Stimulated activated CD4-positive, alpha-beta T cell treated with anti-CD3 and anti-CD28 coated beads, Interleukin-2, amount 100 ng/mL, for 24 hours (primary cell): Measurements from ENCODE around the gene RAB6A.
"Not testable (repeated sequence)": the region's sequence is repeated elsewhere in the genome, so short reads cannot be mapped to it uniquely, and the experiment has no call there.

Source experiments
- DNase-seq, 2 donors: peaks; one replicate each; pipeline ENCODE4 v3.0.0-alpha.2; 2020

RAB6A gene

DNA sequence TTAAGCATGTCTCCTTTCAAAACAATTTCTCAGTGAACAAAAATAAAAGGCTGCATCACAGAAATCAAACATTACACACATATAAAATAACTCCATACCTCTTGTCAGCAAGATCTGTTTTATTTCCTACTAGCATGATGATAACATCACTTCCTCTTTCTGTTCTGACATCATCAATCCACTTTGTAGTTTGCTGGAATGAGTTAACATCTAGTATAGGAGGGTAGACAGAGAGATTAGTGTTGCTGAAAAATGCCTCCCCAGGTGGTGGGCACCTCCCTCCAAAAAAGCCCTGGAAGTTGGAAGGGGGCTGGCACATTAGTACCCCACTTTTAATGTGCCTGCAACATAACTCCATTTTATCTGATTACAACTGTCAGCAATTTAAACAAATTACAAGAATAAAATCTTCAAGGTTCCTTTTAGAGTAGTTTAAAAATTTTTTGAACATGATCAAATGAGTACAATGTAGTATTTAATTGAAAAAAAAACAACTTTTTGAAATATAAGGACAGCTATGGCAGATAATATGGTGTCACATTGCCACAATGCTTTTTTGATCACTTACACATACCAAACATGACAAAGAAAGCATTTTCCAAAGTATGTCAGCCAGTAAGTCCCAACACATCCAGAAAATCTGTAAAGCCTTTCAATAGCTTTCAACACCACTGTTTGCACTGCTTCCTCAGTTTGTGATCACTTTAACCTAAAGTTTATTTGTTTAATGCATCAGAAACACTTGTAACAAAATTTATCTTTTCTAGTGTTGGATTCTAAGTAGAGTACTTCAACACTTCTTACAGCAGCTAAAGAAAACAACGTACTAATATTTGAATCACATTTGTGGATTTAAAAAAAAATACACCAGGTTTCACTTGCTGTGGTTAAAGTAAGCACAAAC, 44.5 kb downstream of the RAB6A start:
- DNase-seq, result no peak

- DNase-seq, result no peak
Observed at GRCh38 chr11:73715541-73715940, 45.3 kb downstream of the RAB6A start.

GRCh38 chr11:73710964-73711363, 49.9 kb downstream of the RAB6A start:
- no peak for DNase-seq

GRCh38 chr11:73705053-73705452, 55.8 kb downstream of the RAB6A start:
- DNase-seq, result no peak

- no peak for DNase-seq
Observed at GRCh38 chr11:73693899-73694525, 66.9 kb downstream of the RAB6A start.

DNA sequence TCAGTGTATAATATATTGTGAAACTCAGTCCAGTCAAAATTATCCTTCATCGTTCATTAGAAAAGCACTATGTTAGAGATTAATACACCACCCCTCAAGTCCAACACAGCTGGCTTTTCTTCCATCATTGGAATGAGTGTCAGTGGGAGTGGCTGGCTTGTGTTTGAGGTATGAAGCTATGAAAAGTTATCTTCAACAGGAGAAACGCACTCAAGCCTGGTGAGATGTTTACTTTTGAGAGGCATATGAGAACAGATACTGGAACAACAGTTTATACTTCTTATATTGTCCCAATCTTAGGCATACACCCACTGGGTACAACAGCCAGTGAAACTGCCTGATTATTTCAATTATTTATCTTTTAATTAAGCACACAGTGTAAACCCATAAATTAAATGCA, 80.2 kb downstream of the RAB6A start:
- no peak for DNase-seq

DNA sequence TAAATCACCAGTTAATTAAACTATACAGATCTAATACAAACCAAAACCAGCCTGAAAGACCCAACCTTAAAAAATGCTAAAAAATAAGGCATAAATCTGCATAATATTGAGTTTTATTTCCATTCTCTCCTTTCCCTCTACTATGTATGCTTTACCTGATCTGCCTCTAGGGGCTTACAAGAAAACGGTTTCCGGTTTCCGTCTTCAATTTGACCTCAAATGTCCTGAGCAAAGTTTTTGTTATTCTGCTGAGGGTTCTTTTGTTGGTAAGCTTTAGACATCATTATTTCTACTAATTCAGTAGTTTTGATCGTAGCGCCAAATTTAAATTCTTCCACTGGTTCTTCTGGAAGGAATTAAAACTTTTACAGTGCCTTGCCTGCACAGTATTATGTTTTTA, 84.3 kb downstream of the RAB6A start:
- DNase-seq, result not testable (repeated sequence)

DNA sequence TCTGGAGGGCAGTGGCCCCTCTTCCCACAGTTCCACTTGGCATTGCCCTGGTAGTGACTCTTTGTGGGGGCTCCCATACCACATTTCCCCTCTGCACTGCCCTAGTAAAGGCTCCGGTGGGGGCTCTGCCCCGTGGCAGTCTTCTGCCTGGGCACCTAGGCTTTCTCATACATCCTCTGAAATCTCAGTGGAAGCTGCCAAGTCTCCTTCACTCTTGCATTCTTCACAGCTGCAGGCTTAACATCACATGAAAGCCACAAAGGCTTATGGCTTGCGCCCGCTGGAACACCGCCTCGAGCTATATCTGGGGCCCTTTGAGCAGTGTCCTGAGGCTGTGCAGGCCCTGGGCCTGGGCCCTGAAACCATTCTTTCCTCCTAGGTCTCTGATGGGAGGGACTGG, 89.2 kb downstream of the RAB6A start:
- DNase-seq, result no peak

DNA sequence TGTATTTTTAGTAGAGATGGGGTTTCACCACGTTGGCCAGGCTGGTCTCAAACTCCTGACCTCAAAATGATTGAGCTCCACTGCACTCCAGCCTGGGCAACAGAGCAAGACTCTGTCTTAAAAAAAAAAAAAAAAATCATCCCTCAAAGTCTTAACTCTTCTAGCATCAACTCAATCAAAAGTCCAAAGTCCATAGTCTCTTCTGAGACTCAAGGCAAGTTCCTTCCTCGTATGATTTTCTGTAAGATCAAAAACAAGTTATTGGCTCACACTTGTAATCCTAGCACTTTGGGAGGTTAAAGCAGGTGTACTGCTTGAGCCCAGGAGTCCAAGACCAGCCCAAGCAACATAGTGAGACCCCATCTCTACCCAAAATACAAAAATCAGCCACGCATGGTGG, 90.1 kb downstream of the RAB6A start:
- no peak for DNase-seq

DNA sequence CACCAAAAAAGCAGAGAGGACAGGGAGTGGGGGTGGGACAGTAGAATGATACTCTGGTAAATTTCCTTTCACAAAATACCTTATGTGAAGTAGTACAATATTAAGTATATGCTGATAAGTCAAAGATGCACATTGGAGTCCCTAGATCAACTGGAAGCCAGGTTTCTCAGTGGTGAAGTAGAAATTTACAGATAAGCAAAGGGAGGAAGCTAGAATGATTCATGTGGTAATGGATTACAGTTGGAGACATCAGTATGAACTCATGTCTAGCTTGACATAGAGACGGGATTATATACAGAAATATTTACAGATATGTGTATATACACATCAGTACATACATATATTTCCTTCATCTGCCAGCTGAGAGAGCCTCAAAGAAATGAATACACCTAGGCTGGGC, 93.0 kb downstream of the RAB6A start:
- DNase-seq, result no peak

DNA sequence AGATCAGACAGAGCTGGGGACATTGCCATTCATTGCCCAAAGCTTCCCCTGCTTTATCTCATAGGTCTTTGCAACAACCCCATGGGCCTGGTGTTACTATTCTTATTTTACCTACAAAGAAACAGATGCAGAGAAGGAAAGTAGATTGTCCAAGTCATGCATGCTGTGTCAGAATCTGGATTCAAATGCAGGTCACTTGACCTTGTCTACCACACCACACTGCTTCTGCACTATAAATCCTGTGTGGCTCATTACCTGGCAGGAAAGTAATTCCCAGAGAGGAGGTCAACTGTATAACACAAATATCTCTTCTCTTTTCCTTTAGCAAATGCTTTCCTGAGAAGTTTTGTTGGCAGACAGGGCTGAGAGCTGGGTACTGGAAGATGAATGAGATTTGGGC, 96.0 kb downstream of the RAB6A start:
- DNase-seq, result no peak

- DNase-seq, result no peak
Observed at GRCh38 chr11:73663604-73664495, 97.0 kb downstream of the RAB6A start.

- no peak for DNase-seq
Observed at GRCh38 chr11:73662445-73663157, 98.3 kb downstream of the RAB6A start.

DNA sequence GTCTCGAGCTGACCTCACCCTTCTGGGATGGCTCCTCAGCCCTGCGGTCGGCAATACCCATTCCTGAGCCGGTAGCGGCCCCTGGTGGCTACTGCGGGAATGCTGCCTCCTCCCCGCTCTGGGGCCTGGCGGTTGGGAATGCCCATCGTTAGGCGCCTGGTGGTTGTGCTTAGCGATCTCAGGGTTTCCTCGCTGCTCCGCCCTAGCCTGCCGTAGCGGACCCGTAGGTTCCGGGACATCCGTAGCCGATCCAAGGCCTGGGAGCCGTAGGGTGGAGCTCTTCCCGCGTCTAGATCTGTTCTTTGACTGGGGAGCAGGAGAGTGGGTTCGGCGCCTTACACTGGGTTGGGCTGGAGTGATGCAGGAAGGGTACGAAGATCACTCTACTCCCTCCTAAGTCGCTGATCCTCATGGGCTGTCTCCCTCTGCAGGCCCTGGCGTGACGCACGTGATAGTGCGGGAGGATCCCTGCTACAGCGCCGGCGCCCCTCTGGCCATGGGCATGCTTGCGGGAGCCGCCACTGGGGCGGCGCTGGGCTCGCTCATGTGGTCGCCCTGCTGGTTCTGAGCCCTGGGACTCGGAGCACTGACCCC, 99.7 kb downstream of the RAB6A start:
- DNase-seq, result peak; percentile 91 to 93

GRCh38 chr11:73660497-73661034, 100.3 kb downstream of the RAB6A start:
- DNase-seq, result no peak

GRCh38 chr11:73659961-73660360, 100.9 kb downstream of the RAB6A start:
- DNase-seq, result no peak

DNA sequence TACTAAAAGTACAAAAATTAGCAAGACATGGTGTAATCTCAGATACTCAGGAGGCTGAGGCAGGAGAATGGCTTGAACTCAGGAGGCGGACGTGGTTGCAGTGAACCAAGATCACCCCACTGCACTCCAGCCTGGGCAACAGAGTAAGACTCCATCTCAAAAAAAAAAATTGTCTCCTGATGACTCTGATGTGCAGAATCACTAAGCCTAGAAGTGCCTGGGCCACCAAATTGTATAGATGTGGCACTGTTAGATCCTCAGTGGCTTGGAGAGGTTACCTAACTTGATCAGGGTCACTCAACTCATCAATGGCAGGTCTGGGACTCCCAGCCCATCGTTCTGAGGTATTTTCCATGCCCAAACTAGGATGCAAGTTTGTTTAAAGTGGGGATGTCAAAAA, 103.9 kb downstream of the RAB6A start:
- DNase-seq, result no peak

GRCh38 chr11:73655686-73656085, 105.2 kb downstream of the RAB6A start:
- no peak for DNase-seq

DNA sequence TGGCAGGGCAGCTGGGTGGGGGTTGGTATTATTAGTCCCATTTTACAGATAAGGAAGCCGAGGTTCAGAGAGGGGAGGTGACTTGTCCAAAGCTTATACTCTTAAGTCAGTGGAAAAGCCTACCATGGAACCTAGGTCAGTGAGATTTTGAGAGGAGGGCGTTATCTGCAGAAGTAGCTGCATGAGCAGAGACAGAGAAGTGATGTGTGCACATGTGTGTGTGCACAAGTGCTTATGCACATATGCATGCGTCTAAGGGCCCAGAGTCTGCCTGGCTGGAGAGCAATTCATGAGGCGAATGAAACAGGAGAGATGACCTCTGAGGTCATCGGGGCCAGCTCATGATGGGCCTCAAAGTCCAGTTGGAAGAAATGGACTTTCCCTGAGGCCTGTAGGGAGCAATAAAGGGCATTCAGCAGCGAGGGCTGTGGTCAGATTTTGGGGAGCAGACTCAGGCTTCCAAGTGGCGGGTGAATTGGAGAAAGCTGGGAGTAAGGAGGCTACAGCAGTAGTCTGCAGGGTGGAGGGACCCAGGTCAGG, 106.3 kb downstream of the RAB6A start:
- no peak for DNase-seq

- no peak for DNase-seq
Observed at GRCh38 chr11:73653996-73654395, 106.9 kb downstream of the RAB6A start.

GRCh38 chr11:73652856-73653559, 107.9 kb downstream of the RAB6A start:
- DNase-seq, result no peak
